HG02678 (cell line): ENCODE results near the gene DUSP1.

ENCODE experiments used
- ATAC-seq: cut with Tn5 transposase; IDR thresholded peaks from one replicate; pipeline ENCODE4 v1.9.1; 2021; ENCODE audit warnings: mild to moderate bottlenecking, moderate library complexity; ENCODE audit not compliant: unreplicated experiment

DUSP1 gene

DNA sequence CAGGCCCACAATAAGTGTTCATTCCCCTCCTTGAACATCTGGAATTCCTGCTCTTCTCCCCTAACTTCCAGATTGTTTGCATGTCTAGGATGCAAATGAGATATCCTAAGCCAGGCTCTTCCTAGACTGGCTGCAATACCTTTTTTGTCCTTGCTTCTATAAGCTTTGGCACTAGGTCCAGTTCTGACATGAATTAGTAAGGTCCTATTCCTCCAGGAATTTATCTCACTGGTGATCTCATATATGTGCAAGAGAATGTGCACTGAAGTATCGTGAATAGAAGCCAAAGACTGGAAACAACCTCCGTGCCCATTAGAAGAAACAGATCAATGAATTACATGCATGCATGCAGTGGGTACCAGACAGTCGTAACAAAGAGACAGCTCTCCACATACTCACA, 25.2 kb downstream of the DUSP1 start:
- no peak for ATAC-seq

DNA sequence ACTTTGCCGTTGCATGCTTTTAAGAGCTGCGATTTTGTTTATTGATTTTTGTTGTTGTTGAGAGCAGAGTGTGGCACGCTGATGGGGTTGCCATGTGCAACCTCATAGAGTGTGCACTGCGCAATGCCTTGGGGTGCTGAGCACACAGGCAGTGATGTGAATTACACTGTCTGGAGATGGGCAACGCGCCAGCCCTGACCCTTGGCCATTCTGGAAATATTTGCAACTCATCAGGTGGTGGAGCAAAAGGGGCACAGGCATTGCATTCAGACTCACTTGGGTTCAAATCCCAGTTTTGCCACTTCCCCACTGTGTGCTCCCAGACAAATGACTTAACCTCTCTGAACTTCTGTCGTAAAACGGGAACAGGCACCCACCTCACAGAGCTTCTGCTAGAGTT, 25.6 kb downstream of the DUSP1 start:
- no peak for ATAC-seq

DNA sequence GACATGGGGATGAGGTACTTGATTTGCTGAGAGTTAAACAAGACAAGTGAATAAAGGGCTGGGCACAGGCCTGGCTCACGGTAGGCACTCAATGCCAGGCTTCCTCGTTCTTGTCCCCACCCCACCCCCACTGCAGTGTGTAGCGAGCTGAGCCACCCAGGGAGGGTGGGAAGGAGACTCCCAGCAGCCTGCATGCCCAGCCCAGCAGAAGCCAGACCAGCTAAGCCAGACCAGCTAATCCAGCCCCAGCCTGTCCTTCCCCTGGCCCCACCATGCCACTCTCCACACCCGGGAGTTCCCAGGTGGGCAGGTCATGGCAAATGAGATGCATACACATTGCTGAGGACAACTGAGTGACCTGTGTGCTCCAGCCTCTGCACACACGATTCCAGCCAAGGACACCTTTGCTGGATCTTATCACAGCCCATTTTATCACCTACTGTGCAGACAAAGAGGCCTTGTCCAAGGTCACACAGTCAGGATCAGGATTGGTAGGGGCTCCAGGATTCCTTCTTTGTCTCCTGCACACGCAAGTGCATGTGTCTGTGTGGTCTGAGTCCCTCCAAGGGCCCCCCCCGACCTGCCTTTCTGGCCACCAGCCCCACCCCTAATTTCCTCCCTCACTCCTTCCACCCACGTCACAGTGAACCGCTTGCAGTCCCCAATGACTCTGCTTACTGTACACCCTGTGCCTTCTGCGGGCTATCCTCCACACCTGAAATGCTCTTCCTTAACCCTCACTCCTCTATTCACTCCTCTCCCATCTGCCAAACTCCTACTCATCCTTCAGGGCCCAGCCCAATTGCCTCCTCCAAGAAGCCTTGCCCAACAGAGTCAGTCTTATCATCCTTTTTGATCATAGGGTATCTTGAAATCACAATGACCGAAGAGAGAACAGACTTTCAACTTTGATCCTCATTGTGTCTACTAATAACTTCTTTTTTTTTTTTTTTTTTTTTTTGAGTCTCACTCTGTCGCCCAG, 26.6 kb downstream of the DUSP1 start:
- ATAC-seq, result no peak

DNA sequence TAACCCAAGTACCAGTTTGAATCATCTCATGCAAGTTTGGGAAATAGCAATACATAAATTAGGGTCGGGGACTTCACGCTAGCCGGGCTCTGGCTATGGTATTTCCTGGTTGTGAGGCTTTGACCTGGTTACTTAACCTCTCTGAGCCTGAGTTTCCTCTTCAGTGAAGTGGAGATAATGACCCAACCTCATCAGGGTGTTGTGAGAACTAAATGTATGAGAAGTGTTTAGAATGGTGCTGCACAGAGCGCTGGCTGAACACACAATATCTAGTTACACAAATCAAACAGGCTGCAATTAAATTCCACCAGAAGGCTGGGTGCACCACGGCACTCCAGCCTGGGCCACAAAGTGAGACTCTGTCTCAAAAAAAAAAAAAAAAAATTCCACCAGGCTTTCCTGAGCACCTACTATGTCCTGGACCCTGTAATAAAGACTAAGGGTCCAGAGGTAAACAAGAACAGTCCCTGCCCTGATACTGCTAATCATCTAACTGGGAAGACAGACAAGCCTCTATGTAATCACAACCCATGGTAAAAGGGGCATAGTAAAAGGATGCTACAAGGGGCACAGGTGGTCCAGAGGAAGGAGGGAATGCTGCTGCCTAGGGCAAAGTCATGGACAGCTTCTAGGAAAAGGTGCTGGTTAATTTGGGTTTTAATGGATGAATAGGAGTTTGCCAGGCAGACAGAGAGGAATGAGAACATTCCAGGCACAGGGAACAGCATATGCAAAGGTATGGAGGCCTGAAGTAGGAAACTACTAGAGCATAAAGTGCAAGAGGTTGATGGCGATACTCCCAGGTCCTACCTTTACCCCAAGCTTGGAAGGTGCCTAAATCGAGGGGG, 27.7 kb downstream of the DUSP1 start:
- no peak for ATAC-seq

GRCh38 chr5:172741206-172741582, 29.8 kb downstream of the DUSP1 start:
- ATAC-seq, result no peak

DNA sequence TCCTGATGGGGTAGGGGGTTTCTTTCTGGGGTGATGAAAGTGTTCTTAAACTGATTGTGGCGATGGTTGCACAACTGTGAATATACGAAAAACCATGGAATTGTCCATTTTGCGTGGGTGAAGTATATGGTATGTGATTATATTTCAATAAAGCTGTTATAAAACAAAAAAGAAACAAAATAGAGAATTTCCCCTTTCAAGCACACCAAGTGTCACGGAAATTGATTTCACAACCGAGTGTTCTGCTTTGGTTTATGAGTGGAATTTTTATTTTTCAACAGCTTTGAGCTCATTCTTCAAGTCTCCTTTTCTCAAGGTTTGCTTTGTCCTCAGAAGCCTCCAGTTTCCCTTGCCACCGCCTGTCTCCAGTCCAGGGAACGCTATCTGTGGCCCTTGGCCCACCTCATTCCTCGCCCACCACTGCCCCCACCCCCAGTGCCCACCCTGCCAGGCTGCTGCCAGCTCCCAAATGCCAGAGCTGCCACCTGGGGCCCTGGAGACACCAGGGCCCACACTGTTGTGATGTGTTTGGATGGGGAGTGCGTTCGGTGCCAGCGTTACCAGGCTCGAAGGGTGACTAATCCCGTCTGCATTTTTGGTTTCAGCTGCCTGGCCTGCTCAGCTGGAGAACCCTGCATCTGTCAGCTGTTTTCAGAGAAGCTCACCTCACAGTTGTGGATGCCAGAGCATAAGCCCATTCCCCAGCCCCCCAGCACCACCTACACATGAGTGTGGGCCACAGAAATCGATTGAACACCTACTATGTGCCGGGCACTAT, 30.4 kb downstream of the DUSP1 start:
- no peak for ATAC-seq

DNA sequence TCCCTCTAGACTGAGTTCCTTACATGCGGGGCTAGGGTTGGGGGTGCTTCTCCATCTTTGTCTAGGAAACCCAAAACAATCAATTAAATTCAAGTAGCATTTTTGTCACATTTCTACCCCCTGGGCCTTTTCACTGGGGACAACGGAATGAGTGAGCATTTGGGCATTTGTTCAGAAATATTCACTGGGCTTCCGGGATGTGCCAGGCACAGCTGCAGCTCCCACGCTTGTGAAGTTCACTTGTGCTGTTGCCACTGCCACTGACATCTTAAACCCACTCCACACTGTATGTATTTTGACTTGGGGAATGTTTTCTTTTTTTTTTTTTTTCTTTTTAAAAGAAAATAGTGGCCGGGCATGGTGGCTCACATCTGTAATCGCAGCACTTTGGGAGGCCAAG, 31.6 kb downstream of the DUSP1 start:
- ATAC-seq, result no peak

- no peak for ATAC-seq
Observed at GRCh38 chr5:172736508-172737135, 34.4 kb downstream of the DUSP1 start.

DNA sequence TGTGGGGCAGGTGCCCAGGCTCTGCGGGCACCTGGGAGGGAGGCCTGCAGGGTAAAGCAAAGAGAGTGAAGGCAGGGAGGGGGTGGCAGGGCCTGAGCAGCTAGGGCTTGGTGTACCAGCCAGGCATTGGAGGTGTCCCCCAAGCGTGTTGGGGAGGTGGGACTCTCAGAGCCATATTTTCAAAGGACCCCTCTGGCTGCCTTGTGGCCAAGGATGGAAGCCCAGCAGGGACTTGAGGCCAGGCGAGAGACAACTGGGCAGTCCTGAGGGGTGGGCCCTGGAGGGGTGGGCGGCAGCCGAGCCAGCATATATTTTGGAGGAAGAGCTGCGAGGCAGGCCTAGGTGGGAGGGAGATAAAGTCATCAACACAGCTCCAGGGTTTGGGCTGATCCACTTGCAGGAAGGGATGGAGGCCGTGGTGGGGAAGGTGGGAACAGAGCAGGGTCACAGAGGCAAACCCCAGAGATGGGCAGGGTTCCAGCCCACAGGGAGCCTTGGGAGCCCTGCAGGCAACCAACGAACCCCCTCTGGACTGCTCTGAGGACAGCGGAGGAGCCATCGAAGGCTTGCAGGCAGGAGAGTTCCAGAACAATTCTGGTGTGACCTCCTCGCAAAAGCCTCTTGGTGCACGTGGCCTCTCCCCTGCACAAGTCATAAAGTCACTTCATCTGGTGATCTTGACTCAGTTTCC, 35.7 kb downstream of the DUSP1 start:
- ATAC-seq, result no peak

DNA sequence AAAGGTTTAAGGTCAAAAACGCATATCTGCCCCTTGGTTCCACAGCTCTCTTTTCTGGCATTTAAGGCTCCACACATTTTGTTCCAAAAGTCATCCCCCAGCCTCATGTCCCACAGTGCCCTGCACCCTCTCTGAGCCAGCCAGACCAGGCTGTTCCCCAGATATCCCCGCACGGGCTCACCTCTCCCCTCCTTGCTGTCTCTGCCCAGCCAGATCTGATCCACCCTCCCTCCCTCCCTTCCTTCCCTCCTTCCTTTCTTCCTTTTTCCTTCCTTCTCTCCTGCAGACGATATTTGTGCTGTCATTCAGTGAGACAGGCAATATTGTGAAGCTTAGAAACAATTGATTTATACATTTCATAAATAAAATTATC, 37.0 kb downstream of the DUSP1 start:
- ATAC-seq, result no peak

DNA sequence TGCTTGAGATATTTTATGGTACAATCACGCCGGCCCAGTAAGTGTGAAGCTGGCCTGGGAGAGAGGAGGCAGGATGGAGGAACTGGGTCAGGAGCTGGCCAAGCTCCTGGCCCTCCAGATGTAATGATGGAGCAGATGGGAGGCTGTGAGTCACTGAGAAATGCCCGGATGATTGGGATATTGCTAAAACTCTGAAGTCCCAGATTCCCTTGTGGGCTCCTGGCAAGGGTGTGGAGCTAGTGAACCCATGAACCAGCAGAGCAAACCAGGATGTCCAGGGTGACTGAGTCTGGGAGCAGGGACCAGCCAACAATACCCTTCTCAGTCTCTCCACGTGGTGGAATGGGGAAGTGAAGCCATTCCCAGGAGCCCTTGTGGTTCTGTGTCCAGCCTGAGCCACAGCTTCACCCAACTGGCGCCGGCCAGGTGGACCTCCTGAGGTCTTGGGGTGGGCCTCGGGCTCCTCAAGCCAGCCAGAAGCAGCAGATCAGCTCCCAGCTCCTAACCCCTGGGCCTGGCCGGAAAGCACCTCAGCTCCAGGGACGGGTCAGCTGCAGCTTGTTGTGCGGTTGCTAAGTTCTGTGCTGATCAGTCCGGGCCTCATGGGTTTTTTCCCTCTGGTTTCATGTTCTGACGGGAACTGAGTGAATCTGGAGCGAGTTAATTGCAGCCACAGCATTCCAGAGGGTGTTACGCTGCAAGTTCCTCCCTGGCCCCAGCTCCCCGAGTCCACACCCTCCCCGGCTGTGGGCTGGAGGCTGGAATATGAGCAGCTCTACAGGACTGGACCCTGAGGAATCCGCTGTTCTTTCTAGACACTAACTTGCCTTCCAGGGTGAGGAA, 37.6 kb downstream of the DUSP1 start:
- no peak for ATAC-seq

- ATAC-seq, result no peak
Observed at GRCh38 chr5:172732201-172732865, 38.7 kb downstream of the DUSP1 start.

GRCh38 chr5:172731680-172732074, 39.3 kb downstream of the DUSP1 start:
- no peak for ATAC-seq

DNA sequence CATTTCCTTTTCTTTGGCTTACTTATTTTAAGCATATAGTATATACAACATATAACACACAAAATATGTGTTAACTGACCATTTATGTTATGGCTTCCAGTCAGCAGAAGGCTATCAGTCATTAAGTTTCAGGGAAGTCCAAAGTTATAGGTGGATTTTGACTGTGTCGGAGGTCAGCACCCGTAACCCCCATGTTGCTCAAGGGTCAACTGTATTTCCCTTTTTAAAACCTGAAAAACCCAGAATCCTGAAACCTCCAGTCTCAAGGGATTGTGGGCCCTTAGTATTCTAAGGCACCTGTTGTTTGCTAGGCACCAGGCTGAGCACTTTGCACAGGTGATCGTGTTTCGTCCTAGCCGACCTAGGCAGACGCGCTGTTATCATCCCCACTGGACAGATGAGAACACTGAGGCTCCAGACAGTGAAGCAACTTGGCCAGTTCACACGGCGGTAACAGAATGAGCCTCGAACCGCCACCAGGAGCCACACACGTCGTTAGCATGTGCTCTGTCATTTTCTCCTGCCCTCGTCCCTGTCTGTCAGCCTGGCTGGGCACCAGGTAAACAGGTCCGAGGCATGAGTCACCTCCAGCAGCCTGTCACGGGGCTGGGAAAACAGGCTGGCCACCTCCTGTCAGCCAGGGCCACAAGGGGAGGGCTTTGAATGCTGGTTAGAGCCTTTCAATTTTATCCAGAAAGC, 39.9 kb downstream of the DUSP1 start:
- ATAC-seq, result no peak

DNA sequence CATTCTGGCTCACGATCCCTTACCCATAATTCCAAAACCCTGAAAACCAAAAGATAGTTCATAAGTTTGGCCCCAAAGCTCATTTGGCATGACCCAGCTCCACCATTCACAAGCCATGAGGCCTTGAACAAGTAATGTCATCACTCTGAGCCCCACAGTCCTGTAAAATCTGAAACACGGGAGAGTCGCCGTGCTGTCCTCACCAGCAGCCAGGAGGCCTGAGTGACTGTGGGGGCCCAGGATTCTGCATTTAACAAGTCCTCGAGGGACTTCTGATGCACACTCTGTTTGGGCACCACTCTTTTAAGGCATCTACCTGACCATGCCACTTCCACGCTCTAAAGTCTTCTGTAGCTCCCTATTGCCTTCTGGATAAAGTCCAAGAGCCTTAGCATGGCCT, 40.8 kb downstream of the DUSP1 start:
- ATAC-seq, result no peak

DNA sequence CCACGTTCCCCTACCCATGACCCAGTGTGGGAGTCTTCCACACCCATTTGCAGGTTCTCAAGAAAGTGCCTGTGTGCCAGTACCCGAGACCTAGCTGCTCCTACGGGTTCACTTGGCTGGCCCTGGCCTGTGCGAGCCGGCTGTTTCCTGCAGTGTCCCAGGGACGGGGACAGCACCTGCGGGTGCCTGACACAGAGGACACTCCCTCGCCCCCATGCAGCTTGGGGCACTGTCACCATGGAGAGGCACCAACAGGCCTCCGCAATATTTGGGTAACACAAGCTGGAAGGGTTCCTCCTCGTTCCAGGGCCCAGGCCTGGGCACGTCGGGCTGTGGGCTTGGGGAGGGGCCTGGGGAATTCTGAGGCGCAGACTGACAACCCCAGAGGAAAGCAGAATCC, 41.4 kb downstream of the DUSP1 start:
- ATAC-seq, result no peak

DNA sequence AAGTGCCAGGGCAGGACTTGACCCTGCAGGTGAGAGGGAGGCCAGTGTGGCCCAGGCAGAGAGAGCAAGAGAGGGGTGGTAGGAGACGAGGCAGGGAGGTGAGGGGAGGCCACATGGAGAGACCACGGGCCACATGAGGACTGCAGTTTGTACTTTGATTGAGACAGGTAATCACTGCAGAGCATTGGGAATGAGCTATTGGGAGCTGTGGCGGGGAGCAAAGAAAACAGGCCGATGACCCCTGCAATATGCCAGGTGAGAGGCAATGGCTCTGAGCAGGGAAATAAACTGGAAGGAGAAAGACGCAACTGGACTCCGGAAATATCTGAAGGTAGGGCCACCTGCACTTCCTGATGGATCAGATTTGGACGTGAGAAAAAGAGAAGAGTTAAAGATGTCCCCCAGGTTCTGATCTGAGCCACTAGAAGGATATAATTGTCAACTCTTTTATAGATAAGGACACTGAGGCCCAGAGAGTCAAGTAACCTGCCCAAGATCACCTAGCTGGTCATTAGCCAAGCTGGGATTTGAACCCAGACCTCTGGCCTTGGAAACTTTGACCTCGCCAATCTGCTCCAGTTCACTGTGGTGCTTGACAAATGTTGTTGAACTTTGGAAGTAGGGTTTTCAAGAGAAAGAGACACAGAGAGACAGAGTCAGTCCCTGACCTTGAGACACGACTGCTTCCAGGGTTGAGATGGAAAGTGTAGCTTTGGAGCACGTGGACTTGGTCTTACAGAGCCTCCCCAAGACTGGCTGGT, 42.3 kb downstream of the DUSP1 start:
- no peak for ATAC-seq
